Smooth muscle cell (in vitro differentiated cells): ENCODE measurements around the gene PRELID2. TPM values are rescaled to one million over a fixed set of nuclear protein-coding genes. Genes with fewer than 3 reads are reported as not detected.
A peak's percentile ranks its signal among the peaks of the same experiment; 100 is the strongest.

Experiments
- DNase-seq: peaks from one replicate; lab custom pipeline; 2025; ENCODE audit not compliant: unreplicated experiment; lab: John Stamatoyannopoulos, UW
- H2AFZ ChIP-seq: fragments of 200-600 bp; sonication (generic); 2 replicates; pipeline ENCODE4 v1.6.0; 2016; ENCODE audit warnings: antibody characterized with exemption, low read depth, mild to moderate bottlenecking
- H3F3A ChIP-seq: fragments of 200-600 bp; sonication (generic); 2 replicates; pipeline ENCODE4 v1.6.0; 2017; ENCODE audit warnings: antibody characterized with exemption, low read depth
- H3K27ac ChIP-seq: fragments of 200-600 bp; sonication (generic); 2 replicates; pipeline ENCODE4 v1.5.1; 2016; ENCODE audit warnings: low read depth, mild to moderate bottlenecking
- H3K27me3 ChIP-seq: fragments of 200-600 bp; sonication (generic); 2 replicates; pipeline ENCODE4 v1.6.1; 2016; ENCODE audit warnings: low read depth, mild to moderate bottlenecking
- H3K36me3 ChIP-seq: fragments of 200-600 bp; sonication (generic); 2 replicates; pipeline ENCODE4 v1.5.1; 2016; ENCODE audit warnings: low read depth
- H3K4me1 ChIP-seq: fragments of 200-600 bp; sonication (generic); 2 replicates; pipeline ENCODE4 v1.5.1; 2016; ENCODE audit warnings: low read depth
- H3K4me2 ChIP-seq: fragments of 200-600 bp; sonication (generic); 2 replicates; pipeline ENCODE4 v1.6.0; 2016; ENCODE audit warnings: mild to moderate bottlenecking
- H3K4me3 ChIP-seq: fragments of 200-600 bp; sonication (generic); 2 replicates; pipeline ENCODE4 v1.5.1; 2016; ENCODE audit warnings: mild to moderate bottlenecking
- H3K79me2 ChIP-seq: fragments of 200-600 bp; sonication (generic); 2 replicates; pipeline ENCODE4 v1.6.0; 2016; ENCODE audit warnings: low read depth, mild to moderate bottlenecking
- H3K9ac ChIP-seq: fragments of 200-600 bp; sonication (generic); 2 replicates; pipeline ENCODE4 v1.6.0; 2016; ENCODE audit warnings: low read depth
- H3K9me3 ChIP-seq: fragments of 200-600 bp; sonication (generic); replicated peaks from 2 replicates; pipeline ENCODE4 v1.5.1; 2016; ENCODE audit warnings: low read depth
- H4K20me1 ChIP-seq: fragments of 200-600 bp; sonication (generic); 2 replicates; pipeline ENCODE4 v1.6.0; 2016; ENCODE audit warnings: low read depth
- WGBS: methylation state at CpG from one replicate; pipeline ENCODE4 v1.1.7; 2016; ENCODE audit warnings: low lambda C conversion rate; 5-methylcytosine and 5-hydroxymethylcytosine counted together
- polyA plus RNA-seq: library from polyadenylated mRNA; unstranded; fragments of >200 nt; fragmentation: Nextera tagmentation; extraction: Ambion mirVana; gene quantifications from 2 replicates; pipeline ENCODE4 v1.2.1, GENCODE V29; 2016
- total RNA-seq: library from RNA; depleted of rRNA; stranded (reverse); fragments of >200 nt; gene quantifications from 2 replicates; pipeline ENCODE4 v1.2.3, GENCODE V29; 2014
- TF ChIP-seq, protein P1 (sequence below): fragments of 200-600 bp; sonication (generic); IDR thresholded peaks from 2 replicates; pipeline ENCODE4 v1.5.1; 2017; ENCODE audit warnings: borderline replicate concordance, mild to moderate bottlenecking, antibody characterized with exemption; ENCODE audit not compliant: insufficient read depth, poor library complexity, severe bottlenecking

The PRELID2 gene
- total and polyA plus RNA-seq, 2 experiments from 2014 or later, result 2.5 to 7.3 TPM

DNA sequence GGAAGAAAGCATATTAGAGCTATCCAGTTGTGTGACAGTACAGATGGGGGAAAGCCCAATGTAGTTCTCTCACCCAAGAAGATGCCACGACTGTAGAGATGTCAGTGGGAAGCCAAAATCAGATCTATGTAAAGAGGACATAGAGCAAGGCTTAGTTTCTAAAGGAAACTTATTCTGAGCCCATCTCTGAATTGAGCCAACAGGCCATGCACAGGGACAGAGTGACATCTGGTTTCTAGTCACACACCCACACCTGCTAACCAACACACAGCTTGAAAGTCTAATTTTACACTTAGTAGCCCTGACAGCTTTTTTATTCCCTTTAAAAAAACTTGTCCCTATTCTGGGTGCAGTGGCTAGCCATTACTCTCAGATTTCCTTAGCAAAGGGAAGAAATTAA is 22.3 kb downstream of the PRELID2 start:
- Histone ChIP-seq H3K79me2 (no peaks in the 10 kb centered on the region), H4K20me1 (no peaks in the 10 kb centered on the region), H3K36me3 (no peaks in the 10 kb centered on the region), H3K4me3 (no peak overlapping the region), H3K27me3 (no peaks in the 10 kb centered on the region), H3F3A (no peaks in the 10 kb centered on the region), H3K9ac (no peak overlapping the region), H2AFZ (no peak overlapping the region), H3K27ac (no peak overlapping the region), H3K4me1 (no peaks in the 10 kb centered on the region), H3K4me2 (no peak overlapping the region), H3K9me3 (no peaks in the 10 kb centered on the region)
- TF ChIP-seq, protein P1, sequence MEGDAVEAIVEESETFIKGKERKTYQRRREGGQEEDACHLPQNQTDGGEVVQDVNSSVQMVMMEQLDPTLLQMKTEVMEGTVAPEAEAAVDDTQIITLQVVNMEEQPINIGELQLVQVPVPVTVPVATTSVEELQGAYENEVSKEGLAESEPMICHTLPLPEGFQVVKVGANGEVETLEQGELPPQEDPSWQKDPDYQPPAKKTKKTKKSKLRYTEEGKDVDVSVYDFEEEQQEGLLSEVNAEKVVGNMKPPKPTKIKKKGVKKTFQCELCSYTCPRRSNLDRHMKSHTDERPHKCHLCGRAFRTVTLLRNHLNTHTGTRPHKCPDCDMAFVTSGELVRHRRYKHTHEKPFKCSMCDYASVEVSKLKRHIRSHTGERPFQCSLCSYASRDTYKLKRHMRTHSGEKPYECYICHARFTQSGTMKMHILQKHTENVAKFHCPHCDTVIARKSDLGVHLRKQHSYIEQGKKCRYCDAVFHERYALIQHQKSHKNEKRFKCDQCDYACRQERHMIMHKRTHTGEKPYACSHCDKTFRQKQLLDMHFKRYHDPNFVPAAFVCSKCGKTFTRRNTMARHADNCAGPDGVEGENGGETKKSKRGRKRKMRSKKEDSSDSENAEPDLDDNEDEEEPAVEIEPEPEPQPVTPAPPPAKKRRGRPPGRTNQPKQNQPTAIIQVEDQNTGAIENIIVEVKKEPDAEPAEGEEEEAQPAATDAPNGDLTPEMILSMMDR, result no peak
- DNase-seq, result no peak
- WGBS, result 77% methylated on average over 1 of the region's 1 CpG

DNA sequence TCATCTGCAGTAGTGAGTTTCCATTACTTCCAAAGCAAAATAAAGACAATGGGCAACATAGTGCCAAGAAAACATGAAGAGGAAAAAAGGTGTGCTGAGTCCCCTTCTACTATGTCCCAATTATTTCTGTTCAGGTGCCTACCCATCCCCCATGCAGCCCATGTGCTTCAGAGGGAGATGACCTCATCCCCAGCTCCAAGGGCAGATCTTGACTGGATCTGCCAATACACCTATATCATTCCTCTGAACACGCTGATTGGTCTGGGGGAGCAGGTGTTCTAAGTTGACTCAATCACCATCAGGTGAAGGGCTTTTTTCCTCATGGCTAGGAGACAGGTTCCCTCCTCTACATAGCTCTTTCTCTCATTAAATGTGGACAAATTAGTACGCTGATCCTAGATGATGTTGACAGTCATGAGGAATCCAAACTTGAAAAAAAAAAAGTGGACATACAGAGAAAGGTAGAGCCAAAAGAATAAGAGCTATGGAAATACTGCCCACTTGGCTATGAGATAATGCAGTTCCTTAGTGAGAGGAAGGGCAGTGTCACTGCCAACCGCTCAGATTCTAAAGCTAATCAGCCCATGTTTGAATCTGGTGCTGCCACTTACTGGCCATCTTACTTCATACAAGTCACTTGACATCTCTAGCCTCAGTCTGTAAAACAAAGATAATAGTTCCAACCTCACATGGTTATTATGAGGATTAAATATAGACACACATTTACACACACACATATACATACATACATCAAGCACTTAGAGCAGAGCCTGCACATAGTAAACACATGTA is 23.1 kb downstream of the PRELID2 start:
- Histone ChIP-seq H4K20me1 (no peaks in the 10 kb centered on the region), H3K4me2 (no peak overlapping the region), H3K79me2 (no peaks in the 10 kb centered on the region), H3K9ac (no peak overlapping the region), H2AFZ (no peak overlapping the region), H3F3A (no peaks in the 10 kb centered on the region), H3K27me3 (no peaks in the 10 kb centered on the region), H3K36me3 (no peaks in the 10 kb centered on the region), H3K27ac (no peak overlapping the region), H3K4me1 (no peaks in the 10 kb centered on the region), H3K9me3 (no peaks in the 10 kb centered on the region), H3K4me3 (no peak overlapping the region)
- no peak for DNase-seq
- WGBS, result 67% methylated on average over 3 of the region's 3 CpGs
- TF ChIP-seq, protein P1, result peak; percentile 13

DNA sequence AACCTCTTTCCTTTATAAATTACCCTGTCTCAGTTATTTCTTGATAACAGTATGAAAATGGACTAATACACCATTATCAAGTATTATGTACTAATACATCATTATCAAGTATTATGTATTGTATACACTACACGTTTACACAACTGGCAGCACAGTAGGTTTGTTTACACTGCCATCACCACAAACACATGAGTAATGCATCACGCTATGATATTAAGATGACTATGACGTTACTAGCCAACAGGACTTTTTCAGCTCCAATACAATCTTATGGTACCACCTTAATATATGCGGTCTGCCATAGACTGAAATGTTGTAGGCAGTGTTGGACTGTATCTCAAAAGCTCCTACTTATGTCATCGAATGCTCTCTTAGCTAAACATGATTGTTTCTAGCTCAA is 28.2 kb downstream of the PRELID2 start:
- WGBS, result 83% methylated on average over 5 of the region's 5 CpGs
- TF ChIP-seq, protein P1, result no peak
- H3K9ac ChIP-seq, result no peak overlapping the region

DNA sequence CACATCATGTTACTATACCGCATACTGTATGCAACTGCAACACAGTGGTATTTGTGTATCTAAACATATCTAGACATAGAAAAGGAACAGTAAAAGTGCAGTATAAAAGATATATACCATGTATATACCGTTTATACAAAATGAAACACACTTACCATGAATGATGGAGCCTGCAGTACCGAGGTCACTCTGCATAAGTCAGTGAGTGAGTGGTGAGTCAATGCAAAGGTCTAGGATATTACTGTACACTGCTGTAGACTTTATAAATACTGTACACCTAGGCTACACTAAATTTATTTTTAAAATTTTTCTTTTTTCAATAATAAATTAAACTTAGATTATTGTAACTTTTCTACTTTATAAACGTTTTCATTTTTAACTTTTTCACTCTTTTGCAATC is 29.3 kb downstream of the PRELID2 start:
- WGBS, result 91% methylated on average over 4 of the region's 4 CpGs
- no peaks in the 10 kb centered on the region for H3K4me1 ChIP-seq
- H3K36me3 ChIP-seq, result no peaks in the 10 kb centered on the region
- H3F3A ChIP-seq, result no peaks in the 10 kb centered on the region
- DNase-seq, result no peak
- no peaks in the 10 kb centered on the region for H4K20me1 ChIP-seq
- H3K27me3 ChIP-seq, result no peaks in the 10 kb centered on the region
- no peak overlapping the region for H3K9ac ChIP-seq
- no peak overlapping the region for H3K4me3 ChIP-seq
- TF ChIP-seq, protein P1, result no peak
- H3K27ac ChIP-seq, result no peak overlapping the region
- no peaks in the 10 kb centered on the region for H3K9me3 ChIP-seq
- no peak overlapping the region for H3K4me2 ChIP-seq
- H3K79me2 ChIP-seq, result no peaks in the 10 kb centered on the region
- H2AFZ ChIP-seq, result no peak overlapping the region

More for the DNA sequence above, 28.2 kb downstream of the PRELID2 start:
- no peaks in the 10 kb centered on the region for H3F3A ChIP-seq
- no peaks in the 10 kb centered on the region for H3K4me1 ChIP-seq
- no peaks in the 10 kb centered on the region for H3K36me3 ChIP-seq
- no peaks in the 10 kb centered on the region for H3K27me3 ChIP-seq
- no peak for DNase-seq
- no peaks in the 10 kb centered on the region for H3K79me2 ChIP-seq
- no peak overlapping the region for H3K27ac ChIP-seq
- H3K9me3 ChIP-seq, result no peaks in the 10 kb centered on the region
- no peak overlapping the region for H2AFZ ChIP-seq
- no peak overlapping the region for H3K4me3 ChIP-seq
- H3K4me2 ChIP-seq, result no peak overlapping the region
- no peaks in the 10 kb centered on the region for H4K20me1 ChIP-seq
